Osteocyte (in vitro differentiated cells): Measurements from ENCODE around the gene GJD4. TPM values are rescaled to one million over a fixed set of nuclear protein-coding genes. Genes with fewer than 3 reads are reported as not detected.

ENCODE experiments used
- DNase-seq: peaks from one replicate; pipeline ENCODE4 v3.0.0; 2021; ENCODE audit warnings: mixed read lengths; ENCODE audit not compliant: unreplicated experiment; ENCODE audit errors: extremely low spot score
- H3K27ac Mint-ChIP-seq: one replicate; pipeline ENCODE4 v1.8.0; 2021; ENCODE audit warnings: mild to moderate bottlenecking, mixed read lengths; ENCODE audit not compliant: unreplicated experiment
- H3K27me3 Mint-ChIP-seq: one replicate; pipeline ENCODE4 v1.8.0; 2021; ENCODE audit warnings: mixed read lengths; ENCODE audit not compliant: unreplicated experiment
- H3K36me3 Mint-ChIP-seq: one replicate; pipeline ENCODE4 v1.8.0; 2021; ENCODE audit warnings: mixed read lengths; ENCODE audit not compliant: unreplicated experiment
- H3K4me1 Mint-ChIP-seq: one replicate; pipeline ENCODE4 v1.8.0; 2021; ENCODE audit warnings: mixed read lengths; ENCODE audit not compliant: unreplicated experiment
- H3K4me3 Mint-ChIP-seq: one replicate; pipeline ENCODE4 v1.8.0; 2021; ENCODE audit warnings: mild to moderate bottlenecking, moderate library complexity, mixed read lengths; ENCODE audit not compliant: unreplicated experiment
- H3K9me3 Mint-ChIP-seq: one replicate; pipeline ENCODE4 v1.8.0; 2021; ENCODE audit warnings: mixed read lengths; ENCODE audit not compliant: unreplicated experiment
- total RNA-seq: library from RNA; stranded (reverse); gene quantifications from 2 replicates; pipeline ENCODE4 v1.2.1, GENCODE V29; 2021
- TF ChIP-seq, protein P1 (sequence below): fragments of 200-600 bp; sonication (generic); IDR thresholded peaks from 2 replicates; pipeline ENCODE4 v1.5.0; 2021; ENCODE audit warnings: antibody characterized with exemption, mild to moderate bottlenecking, moderate library complexity

The GJD4 gene
- total RNA-seq, 1 donor from 2014 or later, result not detected

DNA sequence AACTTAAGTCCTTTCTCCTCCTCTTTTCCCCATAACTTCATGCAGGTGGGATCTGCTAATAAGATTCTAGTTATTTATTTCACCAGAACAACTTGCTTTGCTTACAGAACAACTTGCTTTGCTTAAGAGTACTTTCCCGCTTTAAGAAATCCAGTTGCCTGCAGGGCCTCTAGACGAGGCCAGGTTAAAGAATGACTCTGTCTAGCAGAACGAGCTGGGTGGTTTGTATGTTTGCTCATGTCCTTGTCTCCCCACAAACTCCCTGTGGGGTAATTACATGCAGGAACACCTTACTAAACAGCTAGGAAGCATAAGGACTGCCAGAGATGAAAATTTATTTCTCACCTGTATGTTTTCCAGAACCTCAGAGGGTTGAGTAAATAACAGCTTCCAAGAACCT is 45.8 kb downstream of the GJD4 start:
- TF ChIP-seq, protein P1, sequence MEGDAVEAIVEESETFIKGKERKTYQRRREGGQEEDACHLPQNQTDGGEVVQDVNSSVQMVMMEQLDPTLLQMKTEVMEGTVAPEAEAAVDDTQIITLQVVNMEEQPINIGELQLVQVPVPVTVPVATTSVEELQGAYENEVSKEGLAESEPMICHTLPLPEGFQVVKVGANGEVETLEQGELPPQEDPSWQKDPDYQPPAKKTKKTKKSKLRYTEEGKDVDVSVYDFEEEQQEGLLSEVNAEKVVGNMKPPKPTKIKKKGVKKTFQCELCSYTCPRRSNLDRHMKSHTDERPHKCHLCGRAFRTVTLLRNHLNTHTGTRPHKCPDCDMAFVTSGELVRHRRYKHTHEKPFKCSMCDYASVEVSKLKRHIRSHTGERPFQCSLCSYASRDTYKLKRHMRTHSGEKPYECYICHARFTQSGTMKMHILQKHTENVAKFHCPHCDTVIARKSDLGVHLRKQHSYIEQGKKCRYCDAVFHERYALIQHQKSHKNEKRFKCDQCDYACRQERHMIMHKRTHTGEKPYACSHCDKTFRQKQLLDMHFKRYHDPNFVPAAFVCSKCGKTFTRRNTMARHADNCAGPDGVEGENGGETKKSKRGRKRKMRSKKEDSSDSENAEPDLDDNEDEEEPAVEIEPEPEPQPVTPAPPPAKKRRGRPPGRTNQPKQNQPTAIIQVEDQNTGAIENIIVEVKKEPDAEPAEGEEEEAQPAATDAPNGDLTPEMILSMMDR, result no peak
- DNase-seq, result no peak
- Mint-ChIP-seq H3K4me1 (no peaks in the 10 kb centered on the region), H3K36me3 (no peaks in the 10 kb centered on the region), H3K27me3 (peaks cover 23% of the 10 kb centered on the region), H3K27ac (no peak overlapping the region), H3K9me3 (no peaks in the 10 kb centered on the region), H3K4me3 (no peak overlapping the region)

DNA sequence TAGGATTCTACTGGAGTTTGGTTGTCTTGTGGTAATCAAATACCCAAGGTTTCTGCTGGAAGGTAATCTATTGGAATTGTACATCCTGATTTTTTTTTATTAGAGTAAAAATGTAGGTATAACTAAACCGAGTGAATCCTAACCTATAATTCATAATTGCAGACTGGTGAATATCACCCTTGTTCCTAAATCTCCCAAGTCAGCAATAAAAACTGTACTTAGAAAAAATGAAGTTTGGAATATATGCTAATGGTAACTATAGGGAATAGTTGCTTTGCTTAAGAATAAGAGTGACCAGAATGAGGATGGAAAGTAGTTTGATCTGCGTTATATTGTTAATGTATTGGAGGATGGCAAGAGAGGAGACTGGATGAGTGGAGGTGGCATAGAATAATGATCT is 47.7 kb downstream of the GJD4 start:
- no peak overlapping the region for H3K4me3 Mint-ChIP-seq
- no peaks in the 10 kb centered on the region for H3K9me3 Mint-ChIP-seq
- no peak for DNase-seq
- H3K36me3 Mint-ChIP-seq, result no peaks in the 10 kb centered on the region
- TF ChIP-seq, protein P1, result no peak
- peaks cover 39% of the 10 kb centered on the region for H3K27me3 Mint-ChIP-seq
- no peaks in the 10 kb centered on the region for H3K4me1 Mint-ChIP-seq
- no peak overlapping the region for H3K27ac Mint-ChIP-seq

DNA sequence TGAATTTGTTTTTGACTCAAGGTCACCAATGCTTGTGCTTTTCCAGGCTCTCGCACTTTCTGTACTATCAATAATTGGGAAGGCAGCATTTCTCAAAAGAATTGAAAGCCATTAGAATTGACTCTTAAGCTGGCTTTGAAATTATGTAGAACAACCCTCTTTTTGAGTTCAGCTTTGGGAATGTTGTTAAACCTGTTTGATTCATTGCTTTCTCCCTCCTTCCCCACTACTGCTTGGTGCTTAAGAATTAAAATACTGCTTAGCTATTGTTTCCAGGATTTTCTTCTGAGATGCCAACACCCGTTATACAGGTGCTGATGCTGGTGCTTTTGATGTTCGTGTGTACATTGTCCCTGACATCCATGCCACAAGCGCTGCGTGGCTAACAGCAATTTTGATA is 52.5 kb downstream of the GJD4 start:
- H3K4me1 Mint-ChIP-seq, result no peaks in the 10 kb centered on the region
- TF ChIP-seq, protein P1, result no peak
- H3K4me3 Mint-ChIP-seq, result no peak overlapping the region
- DNase-seq, result no peak
- no peaks in the 10 kb centered on the region for H3K9me3 Mint-ChIP-seq
- no peaks in the 10 kb centered on the region for H3K36me3 Mint-ChIP-seq
- H3K27me3 Mint-ChIP-seq, result peaks cover 25% of the 10 kb centered on the region
- H3K27ac Mint-ChIP-seq, result no peak overlapping the region

Other genes starting within 250 kb of the GJD4 start
- 28.0 and 28.7 TPM in 2 replicates for gene FZD8, start 37.0 kb downstream of the GJD4 start, total RNA-seq